GM19351 (cell line): ENCODE data around the gene JMJD7.

ENCODE experiments used
- ATAC-seq: cut with Tn5 transposase; IDR thresholded peaks from one replicate; pipeline ENCODE4 v1.9.1; 2021; ENCODE audit warnings: mild to moderate bottlenecking, moderate library complexity; ENCODE audit not compliant: unreplicated experiment

Gene JMJD7

GRCh38 chr15:41881086-41881485 is 53.2 kb downstream of the JMJD7 start:
- no peak for ATAC-seq

GRCh38 chr15:41881550-41881919 is 53.6 kb downstream of the JMJD7 start:
- no peak for ATAC-seq

GRCh38 chr15:41881920-41882688 is 54.2 kb downstream of the JMJD7 start:
- ATAC-seq = no peak

GRCh38 chr15:41882689-41883483 is 55.0 kb downstream of the JMJD7 start:
- ATAC-seq = no peak

- no peak for ATAC-seq
These were observed 55.6 kb downstream of the JMJD7 start for GRCh38 chr15:41883484-41883825.

GRCh38 chr15:41884458-41884857 is 56.6 kb downstream of the JMJD7 start:
- ATAC-seq = no peak

GRCh38 chr15:41885321-41885720 is 57.4 kb downstream of the JMJD7 start:
- no peak for ATAC-seq

GRCh38 chr15:41885841-41886240 is 57.9 kb downstream of the JMJD7 start:
- no peak for ATAC-seq

- no peak for ATAC-seq
These were observed 58.8 kb downstream of the JMJD7 start for GRCh38 chr15:41886741-41887140.

GRCh38 chr15:41887161-41887560 is 59.3 kb downstream of the JMJD7 start:
- ATAC-seq = no peak
